Measurements from ENCODE around the gene PTPN18.

PTPN18 gene

DNA sequence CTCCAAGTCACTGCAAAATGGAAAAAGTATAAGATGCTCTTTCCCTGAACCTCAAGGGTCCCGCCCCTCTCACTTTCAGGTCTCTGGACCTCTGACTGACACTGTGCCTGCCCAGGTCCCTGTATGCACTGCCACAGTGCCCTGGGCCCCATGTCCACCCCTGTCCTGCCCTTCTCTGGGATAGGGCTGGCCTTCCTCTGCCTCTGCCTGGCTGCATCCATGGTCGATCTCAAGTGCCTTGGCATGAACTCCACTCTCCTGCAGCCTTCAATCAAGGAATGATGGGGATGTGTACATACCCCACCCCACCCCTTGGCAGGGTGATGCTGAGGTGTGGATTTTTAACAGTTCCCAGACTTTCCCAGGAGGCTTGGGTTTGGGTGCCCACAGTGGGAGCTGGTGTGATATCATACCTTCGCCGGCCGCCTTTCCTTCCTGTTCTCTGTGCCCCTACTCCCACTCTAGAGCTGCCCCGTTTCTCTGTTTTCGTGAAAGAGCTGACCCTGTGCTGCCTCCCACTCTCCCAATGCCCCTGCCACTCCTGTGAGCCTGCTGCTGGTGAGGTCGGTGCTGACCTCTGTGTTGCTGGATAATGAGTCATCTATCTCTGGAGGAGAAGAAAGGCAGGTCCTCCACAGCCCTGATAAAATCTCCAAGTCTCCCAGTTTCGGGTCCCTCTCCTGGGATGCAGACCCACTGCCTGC lies 18.9 kb downstream of the PTPN18 start:
- H3K36me3 ChIP-seq (ENCODE audit: insufficient read depth, low read length): no peaks in the 10 kb centered on the region

DNA sequence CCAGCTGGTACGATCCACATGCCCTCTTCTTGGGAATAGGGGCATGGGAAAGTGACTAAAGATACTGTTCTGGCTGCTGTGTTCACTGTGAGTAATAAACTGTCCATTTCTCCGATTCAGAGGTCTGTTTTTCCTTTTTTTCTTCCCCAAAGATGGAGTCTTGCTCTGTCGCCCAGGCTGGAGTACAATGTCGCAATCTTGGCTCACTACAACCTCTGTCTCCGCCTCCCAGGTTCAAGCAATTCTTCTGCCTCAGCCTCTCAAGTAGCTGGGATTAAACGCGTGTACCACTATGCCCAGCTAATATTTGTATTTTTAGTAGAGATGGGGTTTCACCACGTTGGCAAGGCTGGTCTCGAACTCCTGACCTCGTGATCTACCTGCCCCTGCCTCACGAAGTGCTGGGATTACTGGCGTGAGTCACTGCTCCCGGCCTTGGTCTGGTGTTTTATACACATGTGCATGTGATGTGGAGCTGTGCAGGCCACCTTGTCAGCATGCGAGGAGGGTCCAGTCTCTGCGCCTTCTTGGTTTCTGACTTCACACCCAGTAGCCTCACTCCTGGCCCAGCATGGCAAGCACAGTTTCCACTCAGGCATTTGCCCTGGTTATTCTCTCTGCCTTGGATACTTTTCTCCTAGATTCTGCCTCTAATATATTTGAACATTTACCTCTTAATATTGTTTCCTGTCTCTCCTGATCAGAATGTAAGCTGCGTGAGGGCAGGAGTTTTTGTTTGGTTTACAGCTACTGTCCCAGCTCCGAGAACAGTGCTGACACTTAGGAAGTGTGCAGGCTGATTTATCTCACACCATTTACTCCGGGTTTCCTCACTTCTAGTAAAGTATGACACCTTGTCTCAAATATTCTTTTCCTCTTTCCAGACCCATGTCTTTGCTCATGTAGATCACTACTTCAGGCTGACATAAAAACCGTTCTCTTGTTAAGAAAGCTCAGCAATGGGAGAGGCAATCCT lies 19.7 kb downstream of the PTPN18 start:
- TF ChIP-seq EZH2phosphoT487 (IDR thresholded peaks at IDR 0.05; ENCODE audit: borderline replicate concordance): no peak
- TF ChIP-seq, protein P1, sequence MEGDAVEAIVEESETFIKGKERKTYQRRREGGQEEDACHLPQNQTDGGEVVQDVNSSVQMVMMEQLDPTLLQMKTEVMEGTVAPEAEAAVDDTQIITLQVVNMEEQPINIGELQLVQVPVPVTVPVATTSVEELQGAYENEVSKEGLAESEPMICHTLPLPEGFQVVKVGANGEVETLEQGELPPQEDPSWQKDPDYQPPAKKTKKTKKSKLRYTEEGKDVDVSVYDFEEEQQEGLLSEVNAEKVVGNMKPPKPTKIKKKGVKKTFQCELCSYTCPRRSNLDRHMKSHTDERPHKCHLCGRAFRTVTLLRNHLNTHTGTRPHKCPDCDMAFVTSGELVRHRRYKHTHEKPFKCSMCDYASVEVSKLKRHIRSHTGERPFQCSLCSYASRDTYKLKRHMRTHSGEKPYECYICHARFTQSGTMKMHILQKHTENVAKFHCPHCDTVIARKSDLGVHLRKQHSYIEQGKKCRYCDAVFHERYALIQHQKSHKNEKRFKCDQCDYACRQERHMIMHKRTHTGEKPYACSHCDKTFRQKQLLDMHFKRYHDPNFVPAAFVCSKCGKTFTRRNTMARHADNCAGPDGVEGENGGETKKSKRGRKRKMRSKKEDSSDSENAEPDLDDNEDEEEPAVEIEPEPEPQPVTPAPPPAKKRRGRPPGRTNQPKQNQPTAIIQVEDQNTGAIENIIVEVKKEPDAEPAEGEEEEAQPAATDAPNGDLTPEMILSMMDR (conservative IDR thresholded peaks at IDR 0.05; ENCODE audit: low read length): no peak
- H3K4me3 ChIP-seq (ENCODE audit: low read length, poor library complexity, severe bottlenecking): no peak overlapping the region
- H3K9ac ChIP-seq (ENCODE audit: low read depth, low read length, poor library complexity, severe bottlenecking): no peak overlapping the region
- no peaks in the 10 kb centered on the region for H4K20me1 ChIP-seq (ENCODE audit: insufficient read depth, low read length, poor library complexity, severe bottlenecking)
- H3K9me2 ChIP-seq (replicated peaks; ENCODE audit: low read depth, low read length): no peaks in the 10 kb centered on the region
- H3K27me3 ChIP-seq (ENCODE audit: insufficient read depth, low read length, poor library complexity, severe bottlenecking): no peaks in the 10 kb centered on the region
- H3K36me3 ChIP-seq (ENCODE audit: insufficient read depth, low read length): no peaks in the 10 kb centered on the region
- no peaks in the 10 kb centered on the region for H3K79me2 ChIP-seq (ENCODE audit: insufficient read depth, low read length)
- no peaks in the 10 kb centered on the region for H3K9me3 ChIP-seq (ENCODE audit: insufficient read depth, low read depth, low read length)
- no peak overlapping the region for H3K4me2 ChIP-seq (ENCODE audit: low read depth, low read length, poor library complexity, severe bottlenecking)
- H3F3A ChIP-seq (ENCODE audit: low read depth): no peaks in the 10 kb centered on the region
- no peak overlapping the region for H2AFZ ChIP-seq (ENCODE audit: low read length)
- peaks cover 10% of the 10 kb centered on the region for H3K4me1 ChIP-seq (ENCODE audit: insufficient read depth, low read length, poor library complexity, severe bottlenecking)

More for the DNA sequence above, 18.9 kb downstream of the PTPN18 start:
- Histone ChIP-seq H3K27me3 (ENCODE audit: insufficient read depth, low read length, poor library complexity, severe bottlenecking) (peaks cover under 1% of the 10 kb centered on the region), H3K4me1 (ENCODE audit: insufficient read depth, low read length, poor library complexity, severe bottlenecking) (peaks cover 17% of the 10 kb centered on the region), H3K9me2 (replicated peaks; ENCODE audit: low read depth, low read length) (no peaks in the 10 kb centered on the region), H2AFZ (ENCODE audit: low read length) (no peak overlapping the region), H3F3A (ENCODE audit: low read depth) (no peaks in the 10 kb centered on the region), H3K9ac (ENCODE audit: low read depth, low read length, poor library complexity, severe bottlenecking) (no peak overlapping the region), H3K79me2 (ENCODE audit: insufficient read depth, low read length) (no peaks in the 10 kb centered on the region), H4K20me1 (ENCODE audit: insufficient read depth, low read length, poor library complexity, severe bottlenecking) (no peaks in the 10 kb centered on the region), H3K4me2 (ENCODE audit: low read depth, low read length, poor library complexity, severe bottlenecking) (no peak overlapping the region), H3K4me3 (ENCODE audit: low read length, poor library complexity, severe bottlenecking) (no peak overlapping the region), H3K9me3 (ENCODE audit: insufficient read depth, low read depth, low read length) (no peaks in the 10 kb centered on the region)
- TF ChIP-seq, protein P1 (conservative IDR thresholded peaks at IDR 0.05; ENCODE audit: low read length): no peak
- TF ChIP-seq EZH2phosphoT487 (IDR thresholded peaks at IDR 0.05; ENCODE audit: borderline replicate concordance): no peak

DNA sequence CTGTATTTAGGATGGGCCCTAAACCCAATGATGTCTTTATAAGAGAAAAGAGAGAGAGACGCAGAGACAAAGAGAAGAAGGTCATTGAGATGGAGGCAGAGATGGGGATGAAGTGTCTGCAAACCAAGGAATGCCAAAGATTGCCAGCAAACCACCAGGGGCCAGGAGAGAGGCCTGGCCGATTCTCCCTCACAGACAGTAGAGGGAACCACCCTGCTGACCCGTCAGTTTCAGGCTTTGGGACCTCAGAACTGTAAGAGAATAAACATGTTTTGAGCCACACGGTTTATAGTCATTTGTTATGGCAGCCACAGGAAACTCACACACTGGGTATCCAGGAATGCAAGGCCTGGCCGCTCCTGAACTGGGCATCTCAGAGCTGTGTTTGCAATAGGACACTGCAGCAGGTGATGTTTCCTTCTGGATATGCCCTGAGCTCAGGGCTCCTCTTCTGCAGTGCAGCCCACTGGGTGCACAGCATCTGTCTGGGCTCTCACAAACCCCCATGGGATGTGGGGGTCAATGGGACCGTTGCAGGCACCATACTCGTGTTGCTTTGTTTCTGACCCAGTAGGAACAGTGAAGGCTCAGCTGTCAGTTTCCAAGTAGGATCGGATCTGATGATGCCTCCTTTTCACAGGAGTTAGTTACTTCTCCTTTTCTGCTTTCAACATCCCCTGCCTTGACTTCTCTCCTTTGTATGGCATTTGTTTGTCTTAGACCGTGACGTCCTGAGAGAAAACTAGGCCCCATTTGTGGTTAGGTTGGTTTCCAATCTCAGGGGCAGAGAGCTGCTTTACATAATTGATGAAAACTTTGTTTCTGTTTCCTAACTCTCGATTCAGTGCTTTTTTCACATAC lies 20.8 kb downstream of the PTPN18 start:
- H3K36me3 ChIP-seq (ENCODE audit: insufficient read depth, low read length): no peaks in the 10 kb centered on the region
- peaks cover 4% of the 10 kb centered on the region for H3K4me1 ChIP-seq (ENCODE audit: insufficient read depth, low read length, poor library complexity, severe bottlenecking)
- H4K20me1 ChIP-seq (ENCODE audit: insufficient read depth, low read length, poor library complexity, severe bottlenecking): no peaks in the 10 kb centered on the region
- H3K9me3 ChIP-seq (ENCODE audit: insufficient read depth, low read depth, low read length): no peaks in the 10 kb centered on the region
- no peaks in the 10 kb centered on the region for H3F3A ChIP-seq (ENCODE audit: low read depth)
- no peak overlapping the region for H3K4me3 ChIP-seq (ENCODE audit: low read length, poor library complexity, severe bottlenecking)
- no peaks in the 10 kb centered on the region for H3K79me2 ChIP-seq (ENCODE audit: insufficient read depth, low read length)
- H3K27me3 ChIP-seq (ENCODE audit: insufficient read depth, low read length, poor library complexity, severe bottlenecking): no peaks in the 10 kb centered on the region
- no peak overlapping the region for H3K4me2 ChIP-seq (ENCODE audit: low read depth, low read length, poor library complexity, severe bottlenecking)
- H2AFZ ChIP-seq (ENCODE audit: low read length): no peak overlapping the region
- no peak overlapping the region for H3K9ac ChIP-seq (ENCODE audit: low read depth, low read length, poor library complexity, severe bottlenecking)
- H3K9me2 ChIP-seq (replicated peaks; ENCODE audit: low read depth, low read length): no peaks in the 10 kb centered on the region
- TF ChIP-seq EZH2phosphoT487 (IDR thresholded peaks at IDR 0.05; ENCODE audit: borderline replicate concordance): no peak
- TF ChIP-seq, protein P1 (conservative IDR thresholded peaks at IDR 0.05; ENCODE audit: low read length): no peak
